Activated T-cell treated with anti-CD3 and anti-CD28 coated beads, Interleukin-2, amount 50 U/mL, for 24 hours (primary cell): Measurements from ENCODE around the gene GAREM1.
"Not testable (repeated sequence)": the region's sequence is repeated elsewhere in the genome, so short reads cannot be mapped to it uniquely, and the experiment has no call there.

ENCODE experiments used
- DNase-seq: peaks from one replicate; pipeline ENCODE4 v3.0.0-alpha.2; 2020
- H3K27ac Mint-ChIP-seq: 2 replicates; pipeline ENCODE4 v1.8.0; 2020; ENCODE audit warnings: mild to moderate bottlenecking, mixed read lengths
- H3K27me3 Mint-ChIP-seq: 2 replicates; pipeline ENCODE4 v1.8.0; 2020; ENCODE audit warnings: mixed read lengths
- H3K36me3 Mint-ChIP-seq: 2 replicates; pipeline ENCODE4 v1.8.0; 2020; ENCODE audit warnings: low read depth, mixed read lengths
- H3K4me1 Mint-ChIP-seq: 2 replicates; pipeline ENCODE4 v1.8.0; 2020; ENCODE audit warnings: low read depth, mixed read lengths
- H3K4me3 Mint-ChIP-seq: 2 replicates; pipeline ENCODE4 v1.8.0; 2020; ENCODE audit warnings: mild to moderate bottlenecking, moderate library complexity, mixed read lengths
- H3K9me3 Mint-ChIP-seq: 2 replicates; pipeline ENCODE4 v1.8.0; 2020; ENCODE audit warnings: mixed read lengths

The GAREM1 gene

GRCh38 chr18:32353257-32353656 is 117.4 kb downstream of the GAREM1 start:
- DNase-seq, result no peak
- Mint-ChIP-seq H3K4me1 (no peaks in the 10 kb centered on the region), H3K4me3 (no peak overlapping the region), H3K27ac (no peak overlapping the region), H3K9me3 (no peaks in the 10 kb centered on the region), H3K27me3 (peaks cover 3% of the 10 kb centered on the region), H3K36me3 (no peaks in the 10 kb centered on the region)

GRCh38 chr18:32351032-32351431 is 119.7 kb downstream of the GAREM1 start:
- Mint-ChIP-seq H3K36me3 (no peaks in the 10 kb centered on the region), H3K27me3 (no peaks in the 10 kb centered on the region), H3K4me3 (no peak overlapping the region), H3K27ac (no peak overlapping the region), H3K4me1 (no peaks in the 10 kb centered on the region), H3K9me3 (no peaks in the 10 kb centered on the region)
- DNase-seq, result no peak

DNA sequence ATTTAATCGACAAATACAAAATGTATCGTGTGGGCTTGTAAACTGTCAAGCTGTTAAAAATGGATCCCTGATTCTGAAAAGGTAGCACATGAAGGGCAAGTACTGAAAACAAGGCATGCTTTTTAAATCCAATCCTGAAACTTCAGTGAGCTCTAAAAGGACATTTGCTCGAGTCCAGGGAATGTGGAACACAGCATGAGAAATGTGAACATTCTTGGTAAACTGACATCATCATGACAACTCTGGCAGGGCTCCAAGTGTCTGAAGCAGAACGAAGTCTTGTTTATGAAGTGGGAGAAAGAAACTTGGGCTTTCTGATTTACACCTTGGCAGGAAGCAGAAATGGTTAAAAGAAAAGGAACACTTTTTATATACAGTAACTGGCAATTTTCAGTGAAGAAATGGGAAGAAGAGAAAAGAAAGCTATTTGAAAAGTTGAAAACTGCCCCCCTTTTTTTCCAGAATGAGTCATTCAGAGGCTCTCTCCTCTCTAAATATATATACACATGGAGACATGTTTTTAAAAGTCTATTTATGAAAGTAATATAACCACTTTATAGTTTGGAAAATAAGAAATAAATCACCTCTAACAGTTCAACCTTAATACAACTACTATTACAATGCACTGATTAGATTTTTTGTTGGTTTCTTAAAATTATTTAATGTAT is 120.8 kb downstream of the GAREM1 start:
- Mint-ChIP-seq H3K9me3 (no peaks in the 10 kb centered on the region), H3K27me3 (no peaks in the 10 kb centered on the region), H3K27ac (no peak overlapping the region), H3K4me1 (no peaks in the 10 kb centered on the region), H3K4me3 (no peak overlapping the region), H3K36me3 (no peaks in the 10 kb centered on the region)
- no peak for DNase-seq

DNA sequence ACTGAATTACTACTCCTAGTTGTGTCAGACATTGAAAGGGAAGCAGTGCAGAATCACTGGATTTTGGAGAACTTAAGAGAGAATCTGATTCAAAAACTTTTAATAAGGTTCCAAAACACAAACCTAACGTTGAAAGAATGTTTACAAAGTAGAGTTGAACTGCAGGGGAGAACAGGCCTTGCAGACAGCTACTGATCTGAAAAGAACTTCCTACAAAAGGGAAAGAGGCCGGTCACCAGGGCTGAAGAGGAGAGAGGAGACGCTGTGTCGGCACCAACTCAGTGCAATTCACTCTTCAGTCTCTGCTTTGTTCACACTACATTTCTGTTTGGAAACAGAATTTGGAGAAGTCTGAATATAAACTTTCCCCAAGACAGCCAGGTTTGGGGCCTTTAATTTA is 124.0 kb downstream of the GAREM1 start:
- H3K9me3 Mint-ChIP-seq, result no peaks in the 10 kb centered on the region
- no peaks in the 10 kb centered on the region for H3K4me1 Mint-ChIP-seq
- no peaks in the 10 kb centered on the region for H3K36me3 Mint-ChIP-seq
- H3K27ac Mint-ChIP-seq, result no peak overlapping the region
- DNase-seq, result no peak
- peaks cover 7% of the 10 kb centered on the region for H3K27me3 Mint-ChIP-seq
- no peak overlapping the region for H3K4me3 Mint-ChIP-seq

- Mint-ChIP-seq H3K27me3 (peaks cover 11% of the 10 kb centered on the region), H3K9me3 (no peaks in the 10 kb centered on the region), H3K4me1 (no peaks in the 10 kb centered on the region), H3K27ac (no peak overlapping the region), H3K4me3 (no peak overlapping the region), H3K36me3 (no peaks in the 10 kb centered on the region)
- no peak for DNase-seq
Measured at GRCh38 chr18:32343634-32344033, 127.0 kb downstream of the GAREM1 start.

- not testable (repeated sequence) for H3K9me3 Mint-ChIP-seq, H3K4me1 Mint-ChIP-seq, DNase-seq, H3K4me3 Mint-ChIP-seq, H3K36me3 Mint-ChIP-seq, H3K27ac Mint-ChIP-seq
- H3K27me3 Mint-ChIP-seq, result peaks cover 11% of the 10 kb centered on the region
Measured at GRCh38 chr18:32341112-32341511, 129.6 kb downstream of the GAREM1 start.

DNA sequence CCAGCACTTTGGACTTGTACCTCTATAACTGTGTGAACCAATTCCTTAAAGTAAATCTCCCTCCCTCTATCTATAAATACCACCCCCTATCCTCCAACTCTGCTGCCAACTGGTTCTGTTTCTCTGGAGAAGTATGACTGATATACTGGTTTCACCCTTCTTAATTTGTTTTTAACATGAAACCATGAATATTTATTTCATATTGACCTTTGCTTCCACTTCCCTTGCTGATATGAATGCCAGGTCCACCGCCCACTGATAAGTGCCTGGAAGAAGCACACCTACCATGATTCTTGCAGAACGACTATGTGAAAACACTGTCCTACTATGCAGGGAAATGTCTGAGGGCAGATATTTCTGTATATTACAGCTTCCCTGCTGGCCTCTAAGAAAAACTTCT is 131.6 kb downstream of the GAREM1 start:
- H3K36me3 Mint-ChIP-seq, result no peaks in the 10 kb centered on the region
- H3K27me3 Mint-ChIP-seq, result peaks cover 9% of the 10 kb centered on the region
- no peak for DNase-seq
- no peaks in the 10 kb centered on the region for H3K9me3 Mint-ChIP-seq
- H3K27ac Mint-ChIP-seq, result no peak overlapping the region
- no peaks in the 10 kb centered on the region for H3K4me1 Mint-ChIP-seq
- no peak overlapping the region for H3K4me3 Mint-ChIP-seq

- no peak overlapping the region for H3K27ac Mint-ChIP-seq
- no peaks in the 10 kb centered on the region for H3K9me3 Mint-ChIP-seq
- no peak for DNase-seq
- H3K4me3 Mint-ChIP-seq, result no peak overlapping the region
- peaks cover 4% of the 10 kb centered on the region for H3K27me3 Mint-ChIP-seq
- H3K36me3 Mint-ChIP-seq, result no peaks in the 10 kb centered on the region
- no peaks in the 10 kb centered on the region for H3K4me1 Mint-ChIP-seq
Measured at GRCh38 chr18:32337821-32338220, 132.9 kb downstream of the GAREM1 start.

- no peaks in the 10 kb centered on the region for H3K9me3 Mint-ChIP-seq
- no peaks in the 10 kb centered on the region for H3K36me3 Mint-ChIP-seq
- no peak overlapping the region for H3K27ac Mint-ChIP-seq
- no peak overlapping the region for H3K4me3 Mint-ChIP-seq
- peaks cover 4% of the 10 kb centered on the region for H3K27me3 Mint-ChIP-seq
- no peaks in the 10 kb centered on the region for H3K4me1 Mint-ChIP-seq
- DNase-seq, result no peak
Measured at GRCh38 chr18:32337347-32337746, 133.3 kb downstream of the GAREM1 start.

DNA sequence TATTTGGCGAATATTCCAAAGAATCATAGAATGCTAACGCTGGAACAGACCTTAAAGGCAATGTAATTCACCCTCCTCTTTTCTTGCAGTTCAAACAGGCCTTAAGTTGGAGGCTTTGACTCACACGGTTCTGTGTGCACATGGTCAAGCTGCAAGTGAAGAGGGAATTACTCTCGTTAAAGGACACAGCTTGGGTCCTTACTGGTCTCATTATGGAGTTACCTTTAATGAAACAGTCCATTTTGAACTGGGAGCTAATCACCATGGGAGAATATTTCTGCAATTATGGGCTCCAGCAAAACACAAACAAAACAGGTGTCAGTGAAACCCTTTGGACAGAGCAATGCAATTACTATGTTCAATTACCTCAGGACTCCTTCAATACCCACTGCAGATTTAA is 135.5 kb downstream of the GAREM1 start:
- H3K4me1 Mint-ChIP-seq, result no peaks in the 10 kb centered on the region
- no peak for DNase-seq
- H3K4me3 Mint-ChIP-seq, result no peak overlapping the region
- no peaks in the 10 kb centered on the region for H3K9me3 Mint-ChIP-seq
- peaks cover 4% of the 10 kb centered on the region for H3K27me3 Mint-ChIP-seq
- H3K27ac Mint-ChIP-seq, result no peak overlapping the region
- no peaks in the 10 kb centered on the region for H3K36me3 Mint-ChIP-seq

DNA sequence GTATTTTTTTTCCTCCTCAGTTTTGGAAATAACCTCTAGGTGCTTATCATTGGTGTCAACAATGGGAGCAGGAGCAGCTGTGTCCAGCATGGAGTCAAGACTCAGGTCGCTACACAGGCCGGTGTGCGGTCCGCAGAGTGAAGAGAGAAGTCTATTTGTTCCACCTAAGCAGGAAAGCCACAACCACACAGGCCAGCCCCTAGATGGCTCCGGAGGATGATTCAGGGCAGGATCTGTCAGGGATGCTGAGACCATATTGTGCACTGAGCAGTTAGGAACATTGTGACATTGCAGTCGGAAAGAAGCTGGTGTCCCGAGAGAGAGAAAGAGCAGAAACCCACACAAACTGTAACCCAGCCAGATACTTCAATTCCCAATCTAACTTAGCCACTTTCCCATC is 136.9 kb downstream of the GAREM1 start:
- H3K9me3 Mint-ChIP-seq, result no peaks in the 10 kb centered on the region
- H3K4me3 Mint-ChIP-seq, result no peak overlapping the region
- H3K4me1 Mint-ChIP-seq, result no peaks in the 10 kb centered on the region
- H3K27ac Mint-ChIP-seq, result no peak overlapping the region
- H3K27me3 Mint-ChIP-seq, result peaks cover 5% of the 10 kb centered on the region
- H3K36me3 Mint-ChIP-seq, result no peaks in the 10 kb centered on the region
- DNase-seq, result no peak

GRCh38 chr18:32332708-32333107 is 138.0 kb downstream of the GAREM1 start:
- Mint-ChIP-seq H3K36me3 (no peaks in the 10 kb centered on the region), H3K4me1 (no peaks in the 10 kb centered on the region), H3K27ac (no peak overlapping the region), H3K4me3 (no peak overlapping the region), H3K9me3 (no peaks in the 10 kb centered on the region), H3K27me3 (peaks cover 8% of the 10 kb centered on the region)
- no peak for DNase-seq

- DNase-seq, result no peak
- peaks cover 13% of the 10 kb centered on the region for H3K27me3 Mint-ChIP-seq
- H3K4me1 Mint-ChIP-seq, result no peaks in the 10 kb centered on the region
- H3K9me3 Mint-ChIP-seq, result no peaks in the 10 kb centered on the region
- no peaks in the 10 kb centered on the region for H3K36me3 Mint-ChIP-seq
- H3K27ac Mint-ChIP-seq, result no peak overlapping the region
- H3K4me3 Mint-ChIP-seq, result no peak overlapping the region
Measured at GRCh38 chr18:32328974-32329373, 141.7 kb downstream of the GAREM1 start.

DNA sequence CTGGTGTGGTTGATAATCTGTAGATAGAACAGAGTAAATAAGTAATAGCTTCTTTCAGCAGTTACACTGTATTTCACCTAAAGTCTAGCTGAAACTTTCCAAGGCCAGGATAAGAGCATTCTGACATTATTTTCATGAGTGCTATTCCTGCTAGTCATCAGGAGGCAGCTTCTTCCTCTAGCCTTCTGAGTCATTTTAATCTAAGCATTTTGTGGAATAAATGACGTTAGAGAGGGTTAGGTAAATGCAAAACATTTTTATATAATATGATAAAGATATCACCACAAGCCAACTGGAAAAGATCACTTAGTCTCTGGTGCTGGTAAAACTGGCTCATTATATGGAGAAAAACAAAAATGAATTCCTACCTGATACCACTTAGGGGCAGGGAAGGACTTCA is 142.3 kb downstream of the GAREM1 start:
- Mint-ChIP-seq H3K36me3 (no peaks in the 10 kb centered on the region), H3K4me3 (no peak overlapping the region), H3K9me3 (no peaks in the 10 kb centered on the region), H3K4me1 (no peaks in the 10 kb centered on the region), H3K27ac (no peak overlapping the region), H3K27me3 (peaks cover 13% of the 10 kb centered on the region)
- no peak for DNase-seq

GRCh38 chr18:32326450-32327308 is 144.0 kb downstream of the GAREM1 start:
- no peak for DNase-seq
- H3K9me3 Mint-ChIP-seq, result no peaks in the 10 kb centered on the region
- no peaks in the 10 kb centered on the region for H3K4me1 Mint-ChIP-seq
- H3K27me3 Mint-ChIP-seq, result peaks cover 13% of the 10 kb centered on the region
- no peak overlapping the region for H3K4me3 Mint-ChIP-seq
- no peaks in the 10 kb centered on the region for H3K36me3 Mint-ChIP-seq
- no peak overlapping the region for H3K27ac Mint-ChIP-seq
